WTC11 (cell line): ENCODE results near the gene FNDC3B. TPM values are rescaled to one million over a fixed set of nuclear protein-coding genes. Genes with fewer than 3 reads are reported as not detected.

Source experiments
- ATAC-seq: fragments of 200-7000 bp; cut with Tn5 transposase; 2 replicates; pipeline ENCODE4 v1.10.0; 2021; ENCODE audit warnings: mild to moderate bottlenecking, moderate library complexity
- CTCF ChIA-PET: fragments of 300-600 bp; sonication (Branson Sonifier 250); formaldehyde crosslinking; loops from one replicate; lab custom pipeline; 2021; ENCODE audit warnings: antibody characterized with exemption; lab: Charles Lee
- POLR2A ChIA-PET: fragments of 350-600 bp; sonication (Branson Sonifier 250); formaldehyde crosslinking; loops from one replicate; lab custom pipeline; 2021; ENCODE audit warnings: antibody characterized with exemption; lab: Charles Lee
- DNase-seq: peaks from one replicate; pipeline ENCODE4 v3.0.0; 2021; ENCODE audit warnings: low spot score
- H3K27ac Mint-ChIP-seq: 2 replicates; pipeline ENCODE4 v1.8.0; 2021; ENCODE audit warnings: mixed read lengths
- H3K27me3 Mint-ChIP-seq: 2 replicates; pipeline ENCODE4 v1.8.0; 2021; ENCODE audit warnings: low read depth, mild to moderate bottlenecking, moderate library complexity, mixed read lengths
- H3K36me3 Mint-ChIP-seq: 2 replicates; pipeline ENCODE4 v1.8.0; 2021; ENCODE audit warnings: mixed read lengths
- H3K4me1 Mint-ChIP-seq: 2 replicates; pipeline ENCODE4 v1.8.0; 2022; ENCODE audit warnings: mixed read lengths
- H3K4me3 Mint-ChIP-seq: 2 replicates; pipeline ENCODE4 v1.8.0; 2021; ENCODE audit warnings: mild to moderate bottlenecking, moderate library complexity, mixed read lengths
- H3K9me3 Mint-ChIP-seq: 2 replicates; pipeline ENCODE4 v1.8.0; 2021; ENCODE audit warnings: mixed read lengths
- ELF4 ChIP-seq: sonication (generic); formaldehyde crosslinking; IDR thresholded peaks from 2 replicates; pipeline ENCODE4 v1.8.1; 2022; ENCODE audit warnings: low read depth, mild to moderate bottlenecking, moderate library complexity, missing genetic modification reagents
- ETV6 ChIP-seq: sonication (generic); formaldehyde crosslinking; IDR thresholded peaks from 2 replicates; pipeline ENCODE4 v1.8.1; 2022; ENCODE audit warnings: mild to moderate bottlenecking, missing genetic modification reagents
- GABPB1 ChIP-seq: sonication (generic); formaldehyde crosslinking; IDR thresholded peaks from 2 replicates; pipeline ENCODE4 v1.8.1; 2023; ENCODE audit warnings: mild to moderate bottlenecking, missing genetic modification reagents
- IRF2 ChIP-seq: sonication (generic); formaldehyde crosslinking; IDR thresholded peaks from 2 replicates; pipeline ENCODE4 v1.8.0; 2022; ENCODE audit warnings: low read depth, missing genetic modification reagents, borderline replicate concordance
- NFE2L1 ChIP-seq: sonication (generic); formaldehyde crosslinking; IDR thresholded peaks from 2 replicates; pipeline ENCODE4 v1.8.1; 2023; ENCODE audit warnings: missing genetic modification reagents
- NR1H2 ChIP-seq: sonication (generic); formaldehyde crosslinking; IDR thresholded peaks from 2 replicates; pipeline ENCODE4 v1.9.0; 2021; ENCODE audit warnings: mild to moderate bottlenecking, moderate library complexity, missing genetic modification reagents
- NR3C1 ChIP-seq: sonication (generic); formaldehyde crosslinking; conservative IDR thresholded peaks from 2 replicates; pipeline ENCODE4 v1.8.1; 2023; ENCODE audit warnings: low read depth, mild to moderate bottlenecking, missing genetic modification reagents
- OVOL2 ChIP-seq: fragments of 250-450 bp; sonication (Bioruptor Pico); IDR thresholded peaks from 2 replicates; pipeline ENCODE4 v1.9.0; 2021; ENCODE audit warnings: mild to moderate bottlenecking, borderline replicate concordance
- RORB ChIP-seq: fragments of 250-450 bp; sonication (Bioruptor Pico); IDR thresholded peaks from 2 replicates; pipeline ENCODE4 v1.9.0; 2021; ENCODE audit warnings: mild to moderate bottlenecking
- SMAD3 ChIP-seq: sonication (generic); formaldehyde crosslinking; IDR thresholded peaks from 2 replicates; pipeline ENCODE4 v1.8.0; 2022; ENCODE audit warnings: missing genetic modification reagents, mild to moderate bottlenecking, borderline replicate concordance
- SMAD4 ChIP-seq: sonication (generic); formaldehyde crosslinking; IDR thresholded peaks from 2 replicates; pipeline ENCODE4 v1.8.0; 2022; ENCODE audit warnings: mild to moderate bottlenecking, missing genetic modification reagents
- TEAD1 ChIP-seq: sonication (generic); formaldehyde crosslinking; IDR thresholded peaks from 2 replicates; pipeline ENCODE4 v1.8.0; 2022; ENCODE audit warnings: mild to moderate bottlenecking, missing genetic modification reagents
- TP53 ChIP-seq: sonication (generic); formaldehyde crosslinking; IDR thresholded peaks from 2 replicates; pipeline ENCODE4 v1.8.1; 2023; ENCODE audit warnings: mild to moderate bottlenecking, missing genetic modification reagents
- ZNF121 ChIP-seq: sonication (generic); formaldehyde crosslinking; IDR thresholded peaks from 2 replicates; pipeline ENCODE4 v1.8.0; 2023; ENCODE audit warnings: missing genetic modification reagents
- ZNF671 ChIP-seq: fragments of 250-450 bp; sonication (Bioruptor Pico); IDR thresholded peaks from 2 replicates; pipeline ENCODE4 v1.8.0; 2021; ENCODE audit warnings: mild to moderate bottlenecking
- total RNA-seq: library from RNA; stranded (reverse); gene quantifications from 3 replicates; pipeline ENCODE4 v1.2.3, GENCODE V29; 2021
- TF ChIP-seq, protein P1 (sequence below): sonication (generic); formaldehyde crosslinking; IDR thresholded peaks from 2 replicates; pipeline ENCODE4 v1.8.1; 2022; ENCODE audit warnings: low read depth, mild to moderate bottlenecking, moderate library complexity, missing genetic modification reagents, borderline replicate concordance
- TF ChIP-seq, protein P2 (sequence below): sonication (generic); formaldehyde crosslinking; IDR thresholded peaks from 2 replicates; pipeline ENCODE4 v1.8.1; 2023; ENCODE audit warnings: mild to moderate bottlenecking, missing genetic modification reagents, moderate library complexity
- TF ChIP-seq, protein P3 (sequence below): fragments of 250-450 bp; sonication (Bioruptor Pico); conservative IDR thresholded peaks from 2 replicates; pipeline ENCODE4 v1.9.0; 2021; ENCODE audit warnings: mild to moderate bottlenecking
- TF ChIP-seq, protein P4 (sequence below): sonication (generic); formaldehyde crosslinking; IDR thresholded peaks from 2 replicates; pipeline ENCODE4 v1.8.0; 2022; ENCODE audit warnings: mild to moderate bottlenecking, missing genetic modification reagents
- TF ChIP-seq, protein P5 (sequence below): sonication (generic); formaldehyde crosslinking; IDR thresholded peaks from 2 replicates; pipeline ENCODE4 v1.8.1; 2022; ENCODE audit warnings: mild to moderate bottlenecking, missing genetic modification reagents, moderate library complexity, borderline replicate concordance
- TF ChIP-seq, protein P6 (sequence below): sonication (generic); formaldehyde crosslinking; conservative IDR thresholded peaks from 2 replicates; pipeline ENCODE4 v1.8.1; 2023; ENCODE audit warnings: mild to moderate bottlenecking, low read depth, missing genetic modification reagents, moderate library complexity

FNDC3B gene
- total RNA-seq, 1 experiment from 2014 or later = 42.8 TPM

GRCh38 chr3:172326993-172327392 is 287.6 kb downstream of the FNDC3B start:
- no peak overlapping the region for H3K27ac Mint-ChIP-seq
- DNase-seq = no peak
- no peak for ATAC-seq
- H3K36me3 Mint-ChIP-seq = peaks cover 46% of the 10 kb centered on the region
- H3K27me3 Mint-ChIP-seq = no peaks in the 10 kb centered on the region
- TF ChIP-seq, protein P1, sequence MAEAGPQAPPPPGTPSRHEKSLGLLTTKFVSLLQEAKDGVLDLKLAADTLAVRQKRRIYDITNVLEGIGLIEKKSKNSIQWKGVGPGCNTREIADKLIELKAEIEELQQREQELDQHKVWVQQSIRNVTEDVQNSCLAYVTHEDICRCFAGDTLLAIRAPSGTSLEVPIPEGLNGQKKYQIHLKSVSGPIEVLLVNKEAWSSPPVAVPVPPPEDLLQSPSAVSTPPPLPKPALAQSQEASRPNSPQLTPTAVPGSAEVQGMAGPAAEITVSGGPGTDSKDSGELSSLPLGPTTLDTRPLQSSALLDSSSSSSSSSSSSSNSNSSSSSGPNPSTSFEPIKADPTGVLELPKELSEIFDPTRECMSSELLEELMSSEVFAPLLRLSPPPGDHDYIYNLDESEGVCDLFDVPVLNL = no peak
- TF ChIP-seq TP53 = no peak
- TF ChIP-seq ZNF671 (CRISPR knock-in tag) = no peak
- TF ChIP-seq, protein P2, sequence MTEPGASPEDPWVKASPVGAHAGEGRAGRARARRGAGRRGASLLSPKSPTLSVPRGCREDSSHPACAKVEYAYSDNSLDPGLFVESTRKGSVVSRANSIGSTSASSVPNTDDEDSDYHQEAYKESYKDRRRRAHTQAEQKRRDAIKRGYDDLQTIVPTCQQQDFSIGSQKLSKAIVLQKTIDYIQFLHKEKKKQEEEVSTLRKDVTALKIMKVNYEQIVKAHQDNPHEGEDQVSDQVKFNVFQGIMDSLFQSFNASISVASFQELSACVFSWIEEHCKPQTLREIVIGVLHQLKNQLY (CRISPR knock-in tag) = no peak
- no peak for TF ChIP-seq ETV6 (CRISPR knock-in tag)
- TF ChIP-seq RORB (CRISPR knock-in tag) = no peak
- no peak for TF ChIP-seq IRF2 (CRISPR knock-in tag)
- no peak for TF ChIP-seq ZNF121 (CRISPR knock-in tag)
- no peak for TF ChIP-seq GABPB1
- TF ChIP-seq, protein P3, sequence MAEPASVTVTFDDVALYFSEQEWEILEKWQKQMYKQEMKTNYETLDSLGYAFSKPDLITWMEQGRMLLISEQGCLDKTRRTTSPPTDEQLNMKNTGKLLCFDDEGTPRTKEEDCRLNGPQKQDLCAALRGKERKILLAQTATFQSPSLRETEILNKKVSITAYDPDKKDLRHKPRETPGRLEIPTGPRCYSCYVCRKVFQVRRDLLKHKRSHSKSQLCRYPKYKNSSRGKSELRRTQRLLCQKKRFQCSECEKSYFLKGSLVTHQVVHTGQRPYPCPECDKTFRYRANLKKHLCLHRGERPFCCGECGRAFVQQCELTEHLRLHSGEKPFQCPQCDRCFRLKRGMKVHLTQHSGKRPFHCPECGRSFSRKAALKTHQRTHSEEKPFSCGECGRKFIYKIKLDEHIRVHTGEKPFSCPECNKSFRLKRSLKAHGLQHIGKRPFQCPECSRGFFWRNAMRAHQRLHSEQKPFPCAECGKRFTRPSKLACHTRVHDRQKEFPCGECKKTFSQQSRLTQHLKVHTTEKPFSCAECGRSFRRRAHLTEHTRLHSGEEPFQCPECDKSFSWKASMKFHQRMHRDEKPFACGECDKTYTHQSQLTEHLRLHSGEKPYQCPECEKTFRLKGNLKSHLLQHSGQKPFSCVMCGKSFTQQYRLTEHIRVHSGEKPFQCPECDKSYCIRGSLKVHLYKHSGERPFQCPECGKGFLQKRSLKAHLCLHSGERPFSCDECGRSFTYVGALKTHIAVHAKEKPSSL (CRISPR knock-in tag) = no peak
- no peak for TF ChIP-seq NR3C1 (CRISPR knock-in tag)
- TF ChIP-seq NR1H2 = no peak
- no peak for TF ChIP-seq ELF4
- H3K9me3 Mint-ChIP-seq = no peaks in the 10 kb centered on the region
- no peaks in the 10 kb centered on the region for H3K4me1 Mint-ChIP-seq
- H3K4me3 Mint-ChIP-seq = no peak overlapping the region
- POLR2A ChIA-PET = no interaction called here
- CTCF ChIA-PET = interaction anchor here (2.7 kb wide), 1 partner anchor 14 kb away, joined by 15 read pairs; no protein-coding TSS in a partner anchor

DNA sequence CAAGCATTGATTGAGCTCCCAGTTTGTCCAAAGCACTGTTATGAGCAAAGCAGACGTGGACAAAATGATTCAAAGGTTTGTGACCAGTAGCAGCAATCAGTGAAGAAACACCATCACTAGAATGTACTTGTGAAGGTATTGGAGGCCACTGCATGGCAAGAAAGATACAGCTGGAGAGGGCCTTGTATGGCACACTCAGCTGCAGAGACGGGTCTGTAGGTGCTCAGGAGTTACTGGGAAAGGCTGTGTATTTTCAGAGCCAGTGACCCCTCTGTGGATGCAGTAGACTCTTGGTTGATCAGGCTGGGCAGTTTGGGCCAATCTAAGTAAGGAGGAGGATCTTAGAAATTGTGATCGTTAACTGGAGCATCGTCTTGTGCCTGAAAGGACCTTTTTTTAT is 288.9 kb downstream of the FNDC3B start:
- TF ChIP-seq, protein P4, sequence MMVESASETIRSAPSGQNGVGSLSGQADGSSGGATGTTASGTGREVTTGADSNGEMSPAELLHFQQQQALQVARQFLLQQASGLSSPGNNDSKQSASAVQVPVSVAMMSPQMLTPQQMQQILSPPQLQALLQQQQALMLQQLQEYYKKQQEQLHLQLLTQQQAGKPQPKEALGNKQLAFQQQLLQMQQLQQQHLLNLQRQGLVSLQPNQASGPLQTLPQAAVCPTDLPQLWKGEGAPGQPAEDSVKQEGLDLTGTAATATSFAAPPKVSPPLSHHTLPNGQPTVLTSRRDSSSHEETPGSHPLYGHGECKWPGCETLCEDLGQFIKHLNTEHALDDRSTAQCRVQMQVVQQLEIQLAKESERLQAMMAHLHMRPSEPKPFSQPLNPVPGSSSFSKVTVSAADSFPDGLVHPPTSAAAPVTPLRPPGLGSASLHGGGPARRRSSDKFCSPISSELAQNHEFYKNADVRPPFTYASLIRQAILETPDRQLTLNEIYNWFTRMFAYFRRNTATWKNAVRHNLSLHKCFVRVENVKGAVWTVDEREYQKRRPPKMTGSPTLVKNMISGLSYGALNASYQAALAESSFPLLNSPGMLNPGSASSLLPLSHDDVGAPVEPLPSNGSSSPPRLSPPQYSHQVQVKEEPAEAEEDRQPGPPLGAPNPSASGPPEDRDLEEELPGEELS (CRISPR knock-in tag) = no peak
- TF ChIP-seq, protein P5, sequence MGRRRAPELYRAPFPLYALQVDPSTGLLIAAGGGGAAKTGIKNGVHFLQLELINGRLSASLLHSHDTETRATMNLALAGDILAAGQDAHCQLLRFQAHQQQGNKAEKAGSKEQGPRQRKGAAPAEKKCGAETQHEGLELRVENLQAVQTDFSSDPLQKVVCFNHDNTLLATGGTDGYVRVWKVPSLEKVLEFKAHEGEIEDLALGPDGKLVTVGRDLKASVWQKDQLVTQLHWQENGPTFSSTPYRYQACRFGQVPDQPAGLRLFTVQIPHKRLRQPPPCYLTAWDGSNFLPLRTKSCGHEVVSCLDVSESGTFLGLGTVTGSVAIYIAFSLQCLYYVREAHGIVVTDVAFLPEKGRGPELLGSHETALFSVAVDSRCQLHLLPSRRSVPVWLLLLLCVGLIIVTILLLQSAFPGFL = no peak
- no peak for TF ChIP-seq OVOL2 (CRISPR knock-in tag)
- TF ChIP-seq, protein P6, sequence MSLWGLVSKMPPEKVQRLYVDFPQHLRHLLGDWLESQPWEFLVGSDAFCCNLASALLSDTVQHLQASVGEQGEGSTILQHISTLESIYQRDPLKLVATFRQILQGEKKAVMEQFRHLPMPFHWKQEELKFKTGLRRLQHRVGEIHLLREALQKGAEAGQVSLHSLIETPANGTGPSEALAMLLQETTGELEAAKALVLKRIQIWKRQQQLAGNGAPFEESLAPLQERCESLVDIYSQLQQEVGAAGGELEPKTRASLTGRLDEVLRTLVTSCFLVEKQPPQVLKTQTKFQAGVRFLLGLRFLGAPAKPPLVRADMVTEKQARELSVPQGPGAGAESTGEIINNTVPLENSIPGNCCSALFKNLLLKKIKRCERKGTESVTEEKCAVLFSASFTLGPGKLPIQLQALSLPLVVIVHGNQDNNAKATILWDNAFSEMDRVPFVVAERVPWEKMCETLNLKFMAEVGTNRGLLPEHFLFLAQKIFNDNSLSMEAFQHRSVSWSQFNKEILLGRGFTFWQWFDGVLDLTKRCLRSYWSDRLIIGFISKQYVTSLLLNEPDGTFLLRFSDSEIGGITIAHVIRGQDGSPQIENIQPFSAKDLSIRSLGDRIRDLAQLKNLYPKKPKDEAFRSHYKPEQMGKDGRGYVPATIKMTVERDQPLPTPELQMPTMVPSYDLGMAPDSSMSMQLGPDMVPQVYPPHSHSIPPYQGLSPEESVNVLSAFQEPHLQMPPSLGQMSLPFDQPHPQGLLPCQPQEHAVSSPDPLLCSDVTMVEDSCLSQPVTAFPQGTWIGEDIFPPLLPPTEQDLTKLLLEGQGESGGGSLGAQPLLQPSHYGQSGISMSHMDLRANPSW (CRISPR knock-in tag) = no peak
- TF ChIP-seq TEAD1 (CRISPR knock-in tag) = no peak
- TF ChIP-seq SMAD3 (CRISPR knock-in tag) = no peak
- TF ChIP-seq NFE2L1 (CRISPR knock-in tag) = no peak
- TF ChIP-seq SMAD4 = no peak
- TF ChIP-seq GABPB1 = no peak
- CTCF ChIA-PET = interaction anchor here (1.1 to 2.7 kb wide), 6 partner anchors 8 to 338 kb away, joined by 3 to 15 read pairs (median 4); no protein-coding TSS in a partner anchor

More for the DNA sequence above, 288.9 kb downstream of the FNDC3B start:
- DNase-seq (no peak), ATAC-seq (no peak)
- POLR2A ChIA-PET = no interaction called here
- Mint-ChIP-seq H3K27me3 (no peaks in the 10 kb centered on the region), H3K4me1 (no peaks in the 10 kb centered on the region), H3K9me3 (no peaks in the 10 kb centered on the region), H3K4me3 (no peak overlapping the region), H3K36me3 (peaks cover 54% of the 10 kb centered on the region), H3K27ac (0 out of 2 replicates have a peak overlapping the region, but pooled peaks have one; percentile 28)
